Endothelial cell (in vitro differentiated cells): ENCODE results near the gene PCDH1. TPM values are rescaled to one million over a fixed set of nuclear protein-coding genes. Genes with fewer than 3 reads are reported as not detected.

Experiments used
- DNase-seq: peaks from one replicate; pipeline ENCODE4 v3.0.0; 2021; ENCODE audit warnings: low spot score
- H3K27ac Mint-ChIP-seq: one replicate; pipeline ENCODE4 v1.8.0; 2021; ENCODE audit warnings: mixed read lengths, inconsistent platforms; ENCODE audit not compliant: unreplicated experiment
- H3K27me3 Mint-ChIP-seq: one replicate; pipeline ENCODE4 v1.8.0; 2021; ENCODE audit warnings: mild to moderate bottlenecking, moderate library complexity, mixed read lengths, inconsistent platforms; ENCODE audit not compliant: unreplicated experiment
- H3K36me3 Mint-ChIP-seq: one replicate; pipeline ENCODE4 v1.8.0; 2021; ENCODE audit warnings: mild to moderate bottlenecking, low read depth, mixed read lengths, inconsistent platforms; ENCODE audit not compliant: unreplicated experiment
- H3K4me1 Mint-ChIP-seq: one replicate; pipeline ENCODE4 v1.8.0; 2021; ENCODE audit warnings: mild to moderate bottlenecking, mixed read lengths, inconsistent platforms; ENCODE audit not compliant: unreplicated experiment
- H3K4me3 Mint-ChIP-seq: one replicate; pipeline ENCODE4 v1.8.0; 2021; ENCODE audit warnings: mild to moderate bottlenecking, mixed read lengths, inconsistent platforms; ENCODE audit not compliant: unreplicated experiment
- H3K9me3 Mint-ChIP-seq: one replicate; pipeline ENCODE4 v1.8.0; 2021; ENCODE audit warnings: mixed read lengths, inconsistent platforms; ENCODE audit not compliant: unreplicated experiment
- CTCF ChIP-seq: fragments of 200-600 bp; sonication (generic); IDR thresholded peaks from one replicate; pipeline ENCODE4 v1.5.0; 2021; ENCODE audit warnings: antibody characterized with exemption; ENCODE audit not compliant: unreplicated experiment
- total RNA-seq: library from RNA; stranded (reverse); fragmentation: NEBNext Ultra II Directional; extraction: Animal tissue kit (Norgen Biotek cat#: 25700); gene quantifications from one replicate; pipeline ENCODE4 v1.2.1, GENCODE V29; 2021; ENCODE audit not compliant: unreplicated experiment

PCDH1 gene
- total RNA-seq, 1 donor from 2014 or later = 140 TPM

- TF ChIP-seq CTCF = no peak
- H3K27ac Mint-ChIP-seq = peak overlapping the region; percentile 57
- DNase-seq = no peak
- no peaks in the 10 kb centered on the region for H3K9me3 Mint-ChIP-seq
- H3K36me3 Mint-ChIP-seq = peaks cover 12% of the 10 kb centered on the region
- H3K4me1 Mint-ChIP-seq = peaks cover 64% of the 10 kb centered on the region
- no peak overlapping the region for H3K4me3 Mint-ChIP-seq
- peaks cover 10% of the 10 kb centered on the region for H3K27me3 Mint-ChIP-seq
Measured at GRCh38 chr5:141828162-141828561, 50.0 kb downstream of the PCDH1 start.

GRCh38 chr5:141826674-141827073 is 51.5 kb downstream of the PCDH1 start:
- TF ChIP-seq CTCF = no peak
- peaks cover 62% of the 10 kb centered on the region for H3K4me1 Mint-ChIP-seq
- DNase-seq = no peak

GRCh38 chr5:141825791-141826560 is 52.2 kb downstream of the PCDH1 start:
- H3K27me3 Mint-ChIP-seq = peaks cover 6% of the 10 kb centered on the region
- no peak overlapping the region for H3K4me3 Mint-ChIP-seq
- H3K36me3 Mint-ChIP-seq = peaks cover 4% of the 10 kb centered on the region
- H3K27ac Mint-ChIP-seq = no peak overlapping the region
- peaks cover 62% of the 10 kb centered on the region for H3K4me1 Mint-ChIP-seq
- TF ChIP-seq CTCF = no peak
- H3K9me3 Mint-ChIP-seq = no peaks in the 10 kb centered on the region
- no peak for DNase-seq

More at GRCh38 chr5:141826674-141827073, 51.5 kb downstream of the PCDH1 start:
- Mint-ChIP-seq H3K27me3 (peaks cover 6% of the 10 kb centered on the region), H3K4me3 (no peak overlapping the region), H3K36me3 (peaks cover 4% of the 10 kb centered on the region), H3K27ac (no peak overlapping the region), H3K9me3 (no peaks in the 10 kb centered on the region)

GRCh38 chr5:141825241-141825671 is 53.0 kb downstream of the PCDH1 start:
- H3K4me3 Mint-ChIP-seq = no peak overlapping the region
- H3K27me3 Mint-ChIP-seq = peaks cover 6% of the 10 kb centered on the region
- H3K4me1 Mint-ChIP-seq = peaks cover 62% of the 10 kb centered on the region
- DNase-seq = no peak
- H3K36me3 Mint-ChIP-seq = peaks cover 4% of the 10 kb centered on the region
- no peak for TF ChIP-seq CTCF
- H3K9me3 Mint-ChIP-seq = no peaks in the 10 kb centered on the region
- H3K27ac Mint-ChIP-seq = peak overlapping the region; percentile 48

GRCh38 chr5:141824717-141825116 is 53.5 kb downstream of the PCDH1 start:
- no peak for DNase-seq
- H3K4me3 Mint-ChIP-seq = no peak overlapping the region
- H3K9me3 Mint-ChIP-seq = no peaks in the 10 kb centered on the region
- H3K27ac Mint-ChIP-seq = no peak overlapping the region
- peaks cover 60% of the 10 kb centered on the region for H3K4me1 Mint-ChIP-seq
- peaks cover 4% of the 10 kb centered on the region for H3K36me3 Mint-ChIP-seq
- TF ChIP-seq CTCF = no peak
- peaks cover 6% of the 10 kb centered on the region for H3K27me3 Mint-ChIP-seq
